Stimulated activated CD8-positive, alpha-beta memory T cell treated with anti-CD3 and anti-CD28 coated beads, Interleukin-15, amount 100 ng/mL, for 4 hours (primary cell): Measurements from ENCODE around the gene IGSF9B.

ENCODE experiments used
- DNase-seq, 2 donors: peaks; one replicate each; pipeline ENCODE4 v3.0.0-alpha.2; 2020; ENCODE audit warnings: low read depth in 2 of 2

The IGSF9B gene

GRCh38 chr11:133983660-133984316 lies 27.0 kb upstream of the IGSF9B start:
- DNase-seq: no peak

GRCh38 chr11:133982876-133983275 lies 26.1 kb upstream of the IGSF9B start:
- no peak for DNase-seq

DNA sequence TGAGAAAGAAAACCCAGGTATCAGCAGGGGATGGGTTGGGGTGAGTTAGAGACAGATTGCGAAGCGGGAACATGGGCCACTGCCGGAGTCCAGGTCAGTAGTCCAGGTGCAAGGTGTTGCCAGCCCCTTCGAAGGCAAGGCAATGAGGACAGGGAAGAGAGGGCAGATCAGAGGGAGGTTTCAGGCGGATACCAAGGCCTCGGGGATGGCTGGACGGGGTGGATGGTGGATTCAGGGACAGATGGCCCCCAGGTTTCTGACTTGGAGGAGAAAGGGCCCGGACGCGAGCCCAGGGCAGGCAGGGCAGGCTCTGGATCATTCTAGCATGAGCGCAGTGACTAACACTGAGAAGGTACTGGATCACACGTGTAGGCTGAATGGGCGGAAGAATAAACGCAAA lies 25.4 kb upstream of the IGSF9B start:
- no peak for DNase-seq

DNA sequence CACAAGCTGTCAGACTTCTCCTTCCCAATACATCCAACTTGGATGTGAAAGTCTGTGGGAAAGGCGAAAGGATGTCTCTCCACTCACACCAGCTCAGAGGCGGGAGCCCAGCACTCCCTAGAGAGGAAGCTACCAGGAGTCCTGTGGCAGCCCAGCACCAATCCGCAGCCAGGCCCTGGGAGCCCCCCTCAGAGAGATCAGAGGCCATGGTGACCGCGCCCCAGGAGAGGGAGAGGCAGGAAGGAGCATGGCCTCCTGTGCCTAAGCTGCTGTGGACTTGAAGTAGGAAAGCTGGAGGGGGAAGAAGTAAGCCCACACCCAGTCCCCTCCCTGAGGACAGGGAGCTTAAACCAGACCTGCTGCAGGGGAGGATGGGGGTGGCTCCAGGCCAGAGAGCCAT lies 24.4 kb upstream of the IGSF9B start:
- no peak for DNase-seq

DNA sequence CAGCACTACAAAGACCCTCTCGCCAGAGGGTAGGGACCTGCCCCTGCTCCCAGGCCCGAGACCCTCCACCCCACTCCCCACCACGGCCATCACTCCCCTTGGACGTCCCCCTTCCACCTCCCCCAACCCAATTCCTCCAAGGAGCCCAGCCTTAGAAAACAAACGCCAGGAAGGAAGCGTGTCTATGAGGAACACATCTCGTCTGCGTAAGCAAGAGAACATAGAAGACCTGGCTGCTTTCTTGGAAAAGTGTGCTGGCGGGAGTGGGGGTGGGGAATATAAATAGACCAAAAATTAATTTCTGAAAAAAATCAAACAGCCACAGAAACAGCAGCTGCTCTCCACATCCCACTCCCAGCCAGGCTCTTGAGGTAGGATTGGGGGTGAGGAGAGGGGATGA lies 23.9 kb upstream of the IGSF9B start:
- DNase-seq: no peak

DNA sequence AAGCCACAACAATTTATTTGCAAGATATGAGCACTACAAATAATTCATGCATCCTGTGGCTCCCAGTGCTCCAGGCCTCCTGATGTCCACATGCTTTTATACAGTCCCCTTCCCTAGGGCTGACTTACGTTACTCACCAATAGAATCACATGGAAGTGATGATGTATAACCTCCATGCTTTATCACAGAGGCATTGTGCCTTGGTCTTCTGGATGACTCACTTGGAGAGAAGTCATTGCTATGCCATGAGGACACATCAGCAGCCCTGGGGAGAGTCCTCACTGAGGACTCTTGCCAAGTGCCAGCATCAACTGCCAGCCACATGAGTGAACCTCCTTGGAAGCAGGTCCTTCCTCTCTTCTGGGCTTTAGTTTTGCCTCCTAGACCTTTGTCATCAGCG lies 22.0 kb upstream of the IGSF9B start:
- no peak for DNase-seq

- DNase-seq: no peak
Observed at GRCh38 chr11:133977067-133977677, 20.4 kb upstream of the IGSF9B start.

DNA sequence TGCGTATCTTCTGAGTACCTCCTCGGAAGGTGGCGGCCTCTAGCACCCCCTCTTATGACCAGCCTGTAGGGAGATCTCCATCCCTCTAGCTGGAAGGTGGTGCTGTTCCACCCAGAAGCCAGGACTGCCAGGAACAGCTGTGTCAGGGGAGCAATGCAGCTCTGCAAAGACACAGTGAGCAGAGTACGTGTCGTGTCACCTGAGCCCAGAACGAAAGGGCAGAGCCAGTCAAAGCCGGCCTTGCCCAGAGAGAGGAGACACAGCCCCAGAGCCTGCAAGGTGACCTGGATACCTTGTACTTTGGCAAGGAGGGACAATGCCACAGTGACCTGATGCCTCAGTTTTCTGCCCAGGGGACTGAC lies 18.7 kb upstream of the IGSF9B start:
- DNase-seq: no peak

DNA sequence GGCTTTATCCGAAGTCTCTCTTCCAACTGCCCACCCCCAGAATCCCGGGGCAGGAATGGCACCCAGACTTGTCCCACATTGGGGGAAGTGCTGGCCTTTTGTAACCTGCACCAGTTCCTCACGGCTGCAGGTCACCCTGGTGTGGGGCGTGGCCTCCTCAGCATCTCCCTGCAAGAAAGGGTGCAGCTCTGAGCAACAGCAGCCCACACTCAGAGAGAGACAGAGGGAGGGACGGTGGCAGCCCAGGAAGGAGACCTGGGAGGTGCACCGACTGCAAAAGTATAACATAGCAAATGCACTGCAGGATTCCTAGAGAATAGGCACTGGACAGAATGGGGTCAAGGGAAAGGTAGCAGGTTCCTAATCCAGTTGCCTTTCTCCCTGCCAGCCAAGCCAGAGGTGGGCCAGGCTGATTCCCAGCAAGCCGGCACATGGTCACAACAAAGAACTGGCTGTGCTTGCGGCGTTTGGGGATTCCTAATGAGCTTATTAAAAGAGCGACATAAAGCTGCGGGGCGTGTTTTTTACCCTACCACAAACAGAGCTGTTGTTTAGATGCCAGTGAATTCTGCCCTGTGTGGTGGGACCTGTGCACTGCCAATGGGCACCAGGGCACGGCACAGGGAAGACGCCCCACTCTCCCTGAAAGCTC lies 18.2 kb upstream of the IGSF9B start:
- no peak for DNase-seq

DNA sequence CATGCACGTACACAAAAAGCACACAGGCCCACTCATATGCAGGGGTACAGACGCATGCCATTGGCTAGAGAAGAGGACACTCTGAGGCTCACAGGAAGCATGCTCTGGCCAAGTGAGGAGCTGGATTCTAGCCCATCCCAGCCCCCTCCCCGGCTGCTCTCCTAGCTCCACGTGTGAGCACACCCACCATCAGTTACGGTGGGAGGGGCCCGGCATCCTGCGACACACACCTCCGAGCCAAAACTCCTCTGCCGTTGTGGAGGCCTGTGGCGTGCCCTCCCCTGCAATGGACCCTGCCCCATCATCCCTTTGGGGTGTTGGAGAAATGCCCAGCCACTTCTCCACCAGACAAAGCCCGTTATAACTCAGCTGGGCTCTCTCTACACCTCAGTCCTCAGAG lies 15.1 kb upstream of the IGSF9B start:
- DNase-seq: no peak

GRCh38 chr11:133969112-133969511 lies 12.3 kb upstream of the IGSF9B start:
- no peak for DNase-seq

GRCh38 chr11:133968300-133968699 lies 11.5 kb upstream of the IGSF9B start:
- DNase-seq: no peak

- no peak for DNase-seq
Observed at GRCh38 chr11:133967599-133968238, 11.0 kb upstream of the IGSF9B start.

DNA sequence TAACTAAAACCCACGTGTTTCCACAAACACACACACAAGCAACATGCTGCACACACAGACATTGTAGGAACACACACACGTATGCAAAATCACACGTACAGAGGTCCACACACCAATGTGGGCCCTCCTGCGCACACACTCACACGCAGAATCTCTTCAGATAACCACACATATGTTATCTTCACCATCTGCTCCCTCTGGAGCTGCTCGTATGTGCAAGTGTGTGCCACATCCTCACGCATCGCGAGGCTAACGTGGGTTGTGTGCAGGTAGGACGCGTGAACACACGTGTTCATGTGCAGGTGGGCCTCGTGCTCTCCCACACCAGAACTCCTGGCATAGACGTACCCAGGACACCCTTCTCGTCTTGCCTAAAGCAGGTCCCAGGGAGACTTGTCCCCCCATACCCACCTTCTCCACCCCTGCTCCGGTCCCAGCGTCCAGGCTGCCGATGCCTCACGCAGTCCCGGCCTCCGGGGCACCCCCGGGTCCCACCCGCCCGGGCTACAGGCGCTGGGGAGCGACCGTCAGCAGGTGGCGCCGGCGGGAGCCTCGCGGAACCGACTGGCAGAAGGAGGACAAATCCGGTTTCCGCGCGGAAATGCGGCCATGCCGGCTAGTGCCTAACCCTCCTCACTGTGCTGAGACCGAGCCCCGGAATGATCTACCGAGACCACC lies 10.3 kb upstream of the IGSF9B start:
- DNase-seq: peak; percentile 38 to 46

DNA sequence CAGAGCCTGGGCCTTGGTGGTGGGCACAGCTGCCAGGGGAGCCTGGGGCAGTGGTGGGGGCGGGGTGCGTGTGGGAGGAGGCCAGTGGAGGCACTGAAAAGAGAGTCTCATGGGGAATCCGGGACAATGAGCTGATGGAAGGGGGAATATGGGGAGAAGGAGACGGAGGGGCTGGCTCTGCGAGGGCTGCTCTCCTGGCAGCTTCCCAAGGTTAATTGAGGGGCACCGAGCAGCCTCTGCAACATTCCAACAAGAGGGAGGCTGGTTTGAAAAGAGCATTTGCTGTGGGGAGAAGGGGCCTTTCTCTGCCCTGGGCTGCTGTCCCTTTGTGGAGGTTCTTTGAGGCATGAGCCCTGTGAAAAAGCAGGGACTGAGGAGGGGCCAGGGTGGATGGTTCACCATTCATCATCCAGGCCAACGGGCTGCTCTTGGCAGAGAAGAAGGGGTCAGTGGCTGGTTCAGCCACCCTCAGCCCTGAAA lies 9.4 kb upstream of the IGSF9B start:
- DNase-seq: no peak

GRCh38 chr11:133965031-133965601 lies 8.3 kb upstream of the IGSF9B start:
- DNase-seq: no peak

DNA sequence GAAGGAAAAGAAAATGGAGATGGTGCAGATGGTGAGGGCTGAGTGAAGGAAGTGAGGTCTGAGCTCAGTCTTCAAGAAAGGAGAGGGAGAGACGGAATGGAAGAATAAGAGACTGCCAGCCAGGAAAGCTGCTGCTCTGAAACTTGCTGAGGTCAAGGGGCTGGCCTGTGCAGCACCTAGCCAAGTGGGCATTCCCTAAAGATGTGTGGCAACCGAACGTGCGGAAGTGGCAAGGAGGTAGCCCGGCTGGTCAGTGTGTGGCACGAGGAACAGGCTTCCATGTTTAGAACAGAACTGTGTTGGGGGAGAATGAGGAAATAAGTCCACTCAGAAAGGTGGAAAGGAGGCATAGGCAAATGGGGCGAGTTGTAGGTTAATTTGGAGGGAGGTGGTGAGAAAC lies 7.6 kb upstream of the IGSF9B start:
- no peak for DNase-seq

DNA sequence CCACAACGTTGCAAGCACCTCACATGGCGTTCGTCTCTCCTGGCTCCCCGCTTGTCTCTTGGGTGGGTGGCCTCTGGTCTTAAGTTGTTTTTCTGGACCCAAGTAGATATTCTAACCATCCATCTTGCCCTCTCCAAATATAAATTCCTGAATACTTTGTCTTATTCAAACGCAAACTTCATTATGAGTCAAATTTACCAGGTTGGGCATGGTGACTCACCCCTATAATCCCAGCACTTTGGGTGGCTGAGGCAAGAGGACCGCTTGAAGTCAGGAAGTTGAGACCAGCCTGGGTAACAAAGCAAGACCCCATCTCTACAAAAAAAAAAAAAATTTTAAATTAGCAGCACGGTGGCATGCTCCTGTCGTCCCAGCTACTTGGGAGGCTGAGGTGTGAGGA lies 5.1 kb upstream of the IGSF9B start:
- DNase-seq: no peak

- no peak for DNase-seq
Observed at GRCh38 chr11:133957900-133958299, 1.1 kb upstream of the IGSF9B start.

DNA sequence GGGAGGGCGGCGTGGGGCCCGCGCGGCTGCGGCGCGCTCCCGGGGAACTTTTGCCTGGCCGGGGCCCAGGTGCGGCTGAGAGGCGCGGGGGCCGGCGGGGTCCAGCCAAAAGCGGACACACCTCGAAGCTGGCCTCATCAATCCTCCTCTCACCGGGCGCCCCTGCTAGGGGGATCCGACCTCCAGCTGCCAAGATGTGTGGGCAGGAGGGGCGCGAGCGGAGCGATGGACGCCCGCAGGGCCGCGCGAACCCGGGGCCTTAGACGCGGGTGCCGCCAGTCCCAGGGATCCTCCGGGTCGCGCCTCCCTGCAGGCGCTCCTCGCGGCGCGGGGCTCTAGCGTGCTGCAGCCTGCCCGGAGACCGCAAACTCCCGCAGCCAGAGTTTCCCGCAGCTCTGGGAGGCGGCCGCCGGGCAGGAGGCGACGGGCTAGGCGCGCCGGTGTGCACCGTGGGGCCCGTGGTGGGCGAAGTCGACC lies 785 bp downstream of the IGSF9B start:
- DNase-seq: no peak

DNA sequence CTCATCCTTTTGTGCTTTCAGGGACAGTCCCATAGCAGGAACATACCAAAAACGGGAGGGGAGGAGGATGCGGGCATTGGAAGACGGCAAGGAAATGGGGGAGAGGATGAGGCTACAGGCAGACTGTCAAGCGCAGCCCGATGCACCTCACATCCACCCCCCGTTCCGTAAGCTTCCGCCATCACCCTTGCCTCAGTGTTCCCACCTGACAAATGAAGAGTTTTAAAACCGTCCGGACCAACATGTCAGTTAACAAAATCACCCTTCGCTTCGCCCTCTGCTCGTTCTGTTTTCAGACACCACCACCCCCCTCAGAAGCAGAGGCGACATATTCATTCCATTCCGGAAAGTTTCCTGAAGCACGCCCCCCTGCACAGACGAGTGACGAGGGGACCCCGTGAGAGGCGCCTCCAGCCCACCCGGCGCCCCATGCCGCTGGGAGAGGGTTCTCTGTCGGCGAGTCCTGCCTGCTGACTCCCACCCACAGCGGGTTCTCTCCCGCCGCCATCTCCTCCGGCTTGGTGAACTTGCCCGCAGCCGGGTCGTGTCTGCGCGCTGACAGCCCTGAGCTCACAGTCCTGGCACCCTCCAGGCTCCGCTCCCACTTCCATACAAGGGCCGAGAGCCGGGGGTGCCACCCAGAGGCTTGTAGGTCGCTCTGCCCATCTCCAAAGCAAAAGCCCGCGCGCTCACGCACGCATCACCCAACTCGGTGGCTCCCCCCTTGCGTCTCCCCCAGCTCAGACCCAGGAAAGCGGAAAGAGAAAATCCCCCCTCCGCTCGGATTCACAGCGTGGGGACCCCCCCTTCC lies 1.5 kb downstream of the IGSF9B start:
- DNase-seq: no peak
